Measurements from ENCODE around the gene KLHDC3. TPM values are rescaled to one million over a fixed set of nuclear protein-coding genes. Genes with fewer than 3 reads are reported as not detected.

The KLHDC3 gene
- total and polyA plus RNA-seq, 2 donors (not counting 1 experiment from before 2014, with no cell fraction given) = 47.4 to 50.7 TPM

DNA sequence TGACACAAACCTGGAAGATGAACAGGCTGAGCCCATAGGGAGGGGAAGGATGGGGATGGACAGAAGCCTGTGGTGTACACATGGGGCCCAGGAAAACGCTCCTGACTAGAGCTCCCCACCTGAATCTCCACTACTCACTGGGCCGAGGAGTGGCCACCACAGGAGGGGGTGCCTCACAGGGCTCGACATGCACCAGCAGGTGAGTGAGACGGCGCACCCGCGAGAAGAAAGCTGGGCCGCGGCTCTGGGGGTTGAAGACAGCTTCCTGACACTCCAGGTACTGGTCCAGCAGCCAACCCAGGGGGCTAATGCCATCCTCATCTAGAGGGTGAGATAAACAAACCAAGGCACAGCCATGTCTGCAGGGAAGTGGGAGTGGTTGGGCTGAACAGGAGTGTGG, 29.3 kb downstream of the KLHDC3 start:
- ChIA-PET CTCF (no interaction called here), POLR2A (interaction anchor here (0.5 kb wide), 1 partner anchor 50 kb away, joined by 11 read pairs; no protein-coding TSS in a partner anchor)
- intact Hi-C loops (cut with micrococcal nuclease) = no loop called here
- 98% methylated on average over 8 of the region's 9 CpGs for WGBS (ENCODE audit: insufficient coverage)
- Histone ChIP-seq H3K9ac (ENCODE audit: low read length) (no peak overlapping the region), H3K4me2 (replicated peaks; ENCODE audit: low read depth, low read length, poor library complexity, severe bottlenecking) (no peak overlapping the region), H3K4me1 (ENCODE audit: control insufficient read depth in 2 of 2, insufficient read depth in 2 of 2, low read length in 2 of 2) (no peaks in the 10 kb centered on the region), H3K27me3 (replicated peaks in 1 of 4; ENCODE audit: control extremely low read depth in 1 of 4, control insufficient read depth in 3 of 4, insufficient read depth in 4 of 4, low read length in 3 of 4) (no peaks in the 10 kb centered on the region), H3K9me3 (ENCODE audit: control extremely low read depth in 1 of 3, control insufficient read depth in 2 of 3, insufficient read depth in 1 of 3, low read length in 2 of 3) (no peaks in the 10 kb centered on the region), H3K4me3 (ENCODE audit: control extremely low read depth in 1 of 5, extremely low read depth in 1 of 5, insufficient read depth in 1 of 5, low read depth in 2 of 5, low read length in 4 of 5) (no peak overlapping the region), H2AFZ (ENCODE audit: insufficient read depth, low read depth, low read length, poor library complexity, severe bottlenecking) (no peak overlapping the region), H3K79me2 (ENCODE audit: control insufficient read depth, insufficient read depth, low read length) (no peaks in the 10 kb centered on the region), H3K36me3 (replicated peaks in 1 of 2; ENCODE audit: control extremely low read depth in 1 of 2, control insufficient read depth in 1 of 2, extremely low read depth in 1 of 2, insufficient read depth in 2 of 2, low read length in 1 of 2) (peaks cover 0 to 44% of the 10 kb centered on the region in 2 experiments), H3K27ac (ENCODE audit: low read length in 2 of 2) (no peak overlapping the region), H4K20me1 (ENCODE audit: control insufficient read depth, insufficient read depth, low read length, poor library complexity, severe bottlenecking) (no peaks in the 10 kb centered on the region)
- Mint-ChIP-seq H3K4me1 (no peaks in the 10 kb centered on the region), H3K9me3 (ENCODE audit: insufficient read depth) (no peaks in the 10 kb centered on the region), H3K27me3 (no peaks in the 10 kb centered on the region), H3K27ac (no peak overlapping the region), H3K4me3 (no peak overlapping the region)
- TF ChIP-seq, protein P1, sequence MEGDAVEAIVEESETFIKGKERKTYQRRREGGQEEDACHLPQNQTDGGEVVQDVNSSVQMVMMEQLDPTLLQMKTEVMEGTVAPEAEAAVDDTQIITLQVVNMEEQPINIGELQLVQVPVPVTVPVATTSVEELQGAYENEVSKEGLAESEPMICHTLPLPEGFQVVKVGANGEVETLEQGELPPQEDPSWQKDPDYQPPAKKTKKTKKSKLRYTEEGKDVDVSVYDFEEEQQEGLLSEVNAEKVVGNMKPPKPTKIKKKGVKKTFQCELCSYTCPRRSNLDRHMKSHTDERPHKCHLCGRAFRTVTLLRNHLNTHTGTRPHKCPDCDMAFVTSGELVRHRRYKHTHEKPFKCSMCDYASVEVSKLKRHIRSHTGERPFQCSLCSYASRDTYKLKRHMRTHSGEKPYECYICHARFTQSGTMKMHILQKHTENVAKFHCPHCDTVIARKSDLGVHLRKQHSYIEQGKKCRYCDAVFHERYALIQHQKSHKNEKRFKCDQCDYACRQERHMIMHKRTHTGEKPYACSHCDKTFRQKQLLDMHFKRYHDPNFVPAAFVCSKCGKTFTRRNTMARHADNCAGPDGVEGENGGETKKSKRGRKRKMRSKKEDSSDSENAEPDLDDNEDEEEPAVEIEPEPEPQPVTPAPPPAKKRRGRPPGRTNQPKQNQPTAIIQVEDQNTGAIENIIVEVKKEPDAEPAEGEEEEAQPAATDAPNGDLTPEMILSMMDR (IDR thresholded peaks at IDR 0.05) = no peak
- no peak for TF ChIP-seq EZH2 (IDR thresholded peaks at IDR 0.05; ENCODE audit: borderline replicate concordance, insufficient read depth, low read depth, low read length, poor library complexity, severe bottlenecking)
- ATAC-seq (ENCODE audit: low read depth) (no peak), DNase-seq (no peak)

DNA sequence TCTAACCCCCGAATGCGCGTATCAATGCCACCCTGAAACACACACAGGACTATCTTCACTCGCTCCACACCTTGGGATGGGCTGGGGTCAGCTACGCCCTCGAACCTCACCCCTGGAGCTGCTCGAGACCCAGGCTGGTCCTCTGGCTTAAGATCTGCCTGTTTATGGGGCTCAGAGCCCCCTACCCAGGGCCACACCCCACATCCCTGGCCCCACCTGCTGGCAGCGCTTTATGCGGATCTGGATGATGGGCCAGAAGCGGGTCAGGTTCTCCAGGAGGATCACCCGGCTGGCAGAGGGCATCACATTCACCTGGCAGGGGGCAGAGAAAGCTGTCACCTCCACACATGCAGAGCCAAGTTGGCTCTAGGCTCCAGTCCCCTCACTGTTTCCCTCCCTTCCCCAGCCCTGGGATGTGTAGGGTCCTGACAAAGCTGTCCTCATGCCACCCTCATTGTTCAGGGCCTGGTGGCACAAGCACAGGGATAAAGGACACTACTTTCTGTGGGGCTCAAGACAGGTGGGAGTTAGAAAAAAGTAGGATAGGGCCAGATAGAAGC, 31.4 kb downstream of the KLHDC3 start:
- TF ChIP-seq, protein P1 (IDR thresholded peaks at IDR 0.05) = no peak
- TF ChIP-seq EZH2 (IDR thresholded peaks at IDR 0.05; ENCODE audit: borderline replicate concordance, insufficient read depth, low read depth, low read length, poor library complexity, severe bottlenecking) = no peak
- ChIA-PET CTCF (no interaction called here), POLR2A (no interaction called here)
- 97% methylated on average over 9 of the region's 11 CpGs for WGBS (ENCODE audit: insufficient coverage)
- Histone ChIP-seq H3K27me3 (replicated peaks in 1 of 4; ENCODE audit: control extremely low read depth in 1 of 4, control insufficient read depth in 3 of 4, insufficient read depth in 4 of 4, low read length in 3 of 4) (no peaks in the 10 kb centered on the region), H3K79me2 (ENCODE audit: control insufficient read depth, insufficient read depth, low read length) (no peaks in the 10 kb centered on the region), H3K36me3 (replicated peaks in 1 of 2; ENCODE audit: control extremely low read depth in 1 of 2, control insufficient read depth in 1 of 2, extremely low read depth in 1 of 2, insufficient read depth in 2 of 2, low read length in 1 of 2) (peaks cover 0 to 46% of the 10 kb centered on the region in 2 experiments), H3K9me3 (ENCODE audit: control extremely low read depth in 1 of 3, control insufficient read depth in 2 of 3, insufficient read depth in 1 of 3, low read length in 2 of 3) (no peaks in the 10 kb centered on the region), H3K27ac (ENCODE audit: low read length in 2 of 2) (no peak overlapping the region), H3K4me2 (replicated peaks; ENCODE audit: low read depth, low read length, poor library complexity, severe bottlenecking) (no peak overlapping the region), H4K20me1 (ENCODE audit: control insufficient read depth, insufficient read depth, low read length, poor library complexity, severe bottlenecking) (no peaks in the 10 kb centered on the region), H3K9ac (ENCODE audit: low read length) (no peak overlapping the region), H3K4me3 (ENCODE audit: control extremely low read depth in 1 of 5, extremely low read depth in 1 of 5, insufficient read depth in 1 of 5, low read depth in 2 of 5, low read length in 4 of 5) (no peak overlapping the region), H2AFZ (ENCODE audit: insufficient read depth, low read depth, low read length, poor library complexity, severe bottlenecking) (no peak overlapping the region), H3K4me1 (ENCODE audit: control insufficient read depth in 2 of 2, insufficient read depth in 2 of 2, low read length in 2 of 2) (no peaks in the 10 kb centered on the region)
- no peaks in the 10 kb centered on the region for H3K27me3 Mint-ChIP-seq
- no peaks in the 10 kb centered on the region for H3K9me3 Mint-ChIP-seq (ENCODE audit: insufficient read depth)
- H3K4me3 Mint-ChIP-seq = no peak overlapping the region
- H3K27ac Mint-ChIP-seq = no peak overlapping the region
- ATAC-seq (ENCODE audit: low read depth) (no peak), DNase-seq (no peak)
- intact Hi-C loops (cut with micrococcal nuclease) = no loop called here
- no peaks in the 10 kb centered on the region for H3K4me1 Mint-ChIP-seq
